Measurements from ENCODE around the gene CAMTA1. TPM values are rescaled to one million over a fixed set of nuclear protein-coding genes. Genes with fewer than 3 reads are reported as not detected.

The CAMTA1 gene
- total and polyA plus RNA-seq, 9 of the 15 experiments (the other 6 are each of a cell fraction or from before 2014, with no cell fraction given) = 43.9 to 161 (median 65.9) TPM

GRCh38 chr1:7042322-7043190 lies 257.3 kb downstream of the CAMTA1 start:
- H3K27ac ChIP-seq (ENCODE audit: extremely low read depth, low read depth, low read length) = no peak overlapping the region
- in situ Hi-C loops (cut with MboI) = no loop called here
- no peak overlapping the region for H2AFZ ChIP-seq (ENCODE audit: low read depth, low read length)
- no peak overlapping the region for H3K4me2 ChIP-seq (ENCODE audit: insufficient read depth, low read length)
- H3K4me1 ChIP-seq (replicated peaks in 1 of 2; ENCODE audit: control insufficient read depth in 2 of 2, insufficient read depth in 2 of 2, low read length in 2 of 2) = no peaks in the 10 kb centered on the region
- H3K27me3 ChIP-seq (ENCODE audit: control insufficient read depth in 2 of 2, insufficient read depth in 2 of 2, low read length in 2 of 2) = peaks cover 20 to 50% of the 10 kb centered on the region in 2 experiments; a peak in 4 of 5 replicates
- ChIA-PET CTCF (ENCODE audit: low intra/inter-chr PET ratio) (interaction anchor here (0.8 to 1.3 kb wide), 3 partner anchors 176 to 605 kb away, joined by 3 to 5 read pairs (median 5); no protein-coding TSS in a partner anchor), POLR2A (interaction anchor here (1.0 kb wide), 2 partner anchors 34 to 166 kb away, joined by 3 to 6 read pairs; no protein-coding TSS in a partner anchor)
- 15% methylated on average over 14 of the region's 17 CpGs for WGBS (ENCODE audit: insufficient coverage, low coverage, missing lambda C conversion rate)
- intact Hi-C loops (cut with micrococcal nuclease) = loop anchor here (2.0 kb wide), 1 partner anchor 166 kb away; no protein-coding TSS in a partner anchor
- no peaks in the 10 kb centered on the region for H3K9me1 ChIP-seq (ENCODE audit: control insufficient read depth, insufficient read depth, low read length)
- no peaks in the 10 kb centered on the region for H3K9me3 ChIP-seq (replicated peaks; ENCODE audit: control insufficient read depth, insufficient read depth, low read depth, low read length)
- no peak overlapping the region for H3K4me3 ChIP-seq
- ATAC-seq = peak; percentile 83
- FAIRE-seq = peak; percentile 79
- H3K79me2 ChIP-seq (ENCODE audit: control insufficient read depth, insufficient read depth, low read length) = no peaks in the 10 kb centered on the region
- H3K36me3 ChIP-seq (ENCODE audit: control insufficient read depth, insufficient read depth, low read length) = no peaks in the 10 kb centered on the region
- no peak overlapping the region for H3K9ac ChIP-seq (ENCODE audit: insufficient read depth in 1 of 2, low read depth in 2 of 2, low read length in 2 of 2)
- peaks cover 11% of the 10 kb centered on the region; the same call in 1 of the 2 replicates for H4K20me1 ChIP-seq (replicated peaks; ENCODE audit: control insufficient read depth, insufficient read depth, low read length)
- peak; percentile 31 to 57 (median 38) for DNase-seq (ENCODE audit: extremely low read depth in 1 of 4, low spot score in 3 of 4)
- no TSS peak for BruUV-seq (replicated peaks)
- TF ChIP-seq CTCF (IDR thresholded peaks at IDR 0.05 in 2 of 3, conservative IDR thresholded peaks at IDR 0.05 in 1 of 3; ENCODE audit: insufficient read depth in 2 of 3, low read depth in 1 of 3, low read length in 3 of 3) (peak; percentile 42 to 76 (median 70); a peak in 5 of 6 replicates), SMC3 (conservative IDR thresholded peaks at IDR 0.05; ENCODE audit: insufficient read depth, low read depth, low read length) (peak; percentile 49; the same call in 1 of the 2 replicates), RBM39 (optimal IDR thresholded peaks at IDR 0.05; ENCODE audit: low read depth, low read length) (no peak), RAD21 (CRISPR knock-in tag; conservative IDR thresholded peaks at IDR 0.05 in 1 of 2, IDR thresholded peaks at IDR 0.05 in 1 of 2) (peak in 1 of 2 experiments; percentile 68; a peak in 3 of 4 replicates), ZNF764 (CRISPR knock-in tag; IDR thresholded peaks at IDR 0.05; ENCODE audit: low read depth) (peak; percentile 59; the same call in 1 of the 2 replicates), DEAF1 (CRISPR knock-in tag; IDR thresholded peaks at IDR 0.05) (0 out of 2 replicates have a peak, but pooled peaks have one; percentile 23), SRSF3 (IDR thresholded peaks at IDR 0.05; ENCODE audit: insufficient read depth, low read length) (no peak), HNRNPUL1 (IDR thresholded peaks at IDR 0.05; ENCODE audit: low read length) (no peak)
